Prostate gland (tissue), 2 donors: ENCODE data around the gene HNRNPUL2. TPM values are rescaled to one million over a fixed set of nuclear protein-coding genes. Genes with fewer than 3 reads are reported as not detected.

Source experiments
- DNase-seq: peaks from one replicate; pipeline ENCODE4 v3.0.0-alpha.2; 2019; ENCODE audit warnings: low spot score
- H3K27ac ChIP-seq, 2 donors: fragments of 200-600 bp; sonication (generic); 2 replicates each; pipeline ENCODE4 v1.5.1; 2017 to 2019
- H3K27me3 ChIP-seq: fragments of 200-600 bp; sonication (generic); replicated peaks from 2 replicates; pipeline ENCODE4 v1.5.1; 2019; ENCODE audit not compliant: insufficient read depth
- H3K36me3 ChIP-seq, 2 donors: fragments of 200-600 bp; sonication (generic); 1 replicate in 1 of 2; 2 replicates in 1 of 2; pipeline versions ENCODE4 v1.5.1 to v1.8.1; 2017 to 2019
- H3K4me1 ChIP-seq: fragments of 200-600 bp; sonication (generic); replicated peaks from 2 replicates; pipeline ENCODE4 v1.5.1; 2019
- H3K4me3 ChIP-seq, 2 donors: fragments of 200-600 bp; sonication (generic); 2 replicates each; pipeline ENCODE4 v1.5.1; 2017 to 2019
- H3K9me3 ChIP-seq: fragments of 200-600 bp; sonication (generic); 2 replicates; pipeline ENCODE4 v1.5.1; 2017
- POLR2A ChIP-seq: fragments of 450-650 bp; IDR thresholded peaks from one replicate; pipeline ENCODE4 v1.6.1; 2016; ENCODE audit warnings: antibody characterized with exemption, mild to moderate bottlenecking
- POLR2AphosphoS5 ChIP-seq: sonication (generic); formaldehyde crosslinking; IDR thresholded peaks from one replicate; pipeline ENCODE4 v1.6.1; 2017; ENCODE audit warnings: antibody characterized with exemption
- WGBS: methylation state at CpG from one replicate; pipeline ENCODE4 v1.1.5; 2018; 5-methylcytosine and 5-hydroxymethylcytosine counted together
- intact Hi-C: fragments of 100-400 bp; cut with DNase I; formaldehyde crosslinking; loops from one replicate; pipeline ENCODE4 v1.14.2; 2022
- total RNA-seq, 2 donors: library from RNA; depleted of rRNA; stranded (reverse); fragments of >200 nt; gene quantifications; one replicate each; pipeline ENCODE4 v1.1.0, GENCODE V29; 2016
- TF ChIP-seq, protein P1 (sequence below), 4 experiments: fragments of 200-600 bp in 2 of 4; fragments of 450-650 bp in 2 of 4; sonication (generic) in 2 of 4; IDR thresholded peaks; 1 replicate in 3 of 4; 2 replicates in 1 of 4; pipeline ENCODE4 v1.5.1; 2016 to 2019; ENCODE audit warnings: antibody characterized with exemption in 4 of 4, mild to moderate bottlenecking in 2 of 4, moderate library complexity in 2 of 4

The HNRNPUL2 gene
- total RNA-seq, 2 donors from 2014 or later, result 26.6 to 33.5 TPM

DNA sequence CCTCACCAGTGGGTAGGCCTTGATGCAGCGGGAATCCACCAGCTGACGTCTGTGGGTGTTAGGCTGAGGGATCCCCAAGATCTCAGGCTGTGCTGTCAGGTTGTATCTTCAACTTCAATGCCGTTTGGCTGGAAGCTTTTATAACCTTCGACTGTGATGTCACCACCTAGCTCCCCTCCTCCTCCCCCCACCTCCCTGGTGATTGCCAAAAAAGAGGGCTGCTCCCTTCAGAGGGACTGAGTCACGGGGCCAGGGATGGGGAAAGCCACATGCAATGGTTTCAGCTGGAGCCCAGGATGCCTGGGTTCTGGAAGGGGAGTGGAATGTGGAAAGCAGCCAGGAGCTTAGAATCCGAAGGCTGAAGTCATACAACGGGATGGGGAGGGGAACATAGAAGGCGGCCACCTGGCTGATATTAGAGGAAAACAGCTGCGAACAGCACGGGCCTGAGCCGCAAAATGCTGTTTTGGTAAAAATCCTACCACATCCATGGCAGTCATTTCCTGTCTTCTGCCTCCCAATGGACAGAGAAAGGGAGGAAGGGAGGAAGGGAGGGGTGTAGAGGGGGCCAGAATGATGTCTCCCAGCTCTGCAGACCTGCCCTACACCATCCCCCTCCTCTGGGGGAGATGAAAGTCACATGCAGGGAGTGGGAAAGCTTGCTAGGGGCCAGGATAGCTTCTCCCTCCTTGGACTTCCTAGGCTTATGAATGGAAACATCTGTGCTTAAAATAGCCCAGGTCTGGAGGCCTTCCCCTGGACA lies 37.7 kb downstream of the HNRNPUL2 start, which contains the start of gene LRRN4CL:
Gene LRRN4CL, minus strand, starts transcription at position 110 of the 763 bp plus-strand sequence. CDS start 1,022 bp downstream, outside the sequence.
- H3K4me1 ChIP-seq, result no peaks in the 10 kb centered on the region
- H3K9me3 ChIP-seq, result no peaks in the 10 kb centered on the region
- peaks cover 4 to 11% of the 10 kb centered on the region in 2 donors for H3K36me3 ChIP-seq
- WGBS, result 41% methylated on average over 11 of the region's 11 CpGs
- H3K27ac ChIP-seq, result peak within 1 kb of the TSS; percentile 41 to 47
- H3K4me3 ChIP-seq, result peak within 1 kb of the TSS in 1 of 2 donors; percentile 6
- H3K27me3 ChIP-seq, result no peaks in the 10 kb centered on the region
- no peak for DNase-seq
- intact Hi-C loops, result no loop called here
- TF ChIP-seq POLR2A (no peak), POLR2AphosphoS5 (no peak)
- TF ChIP-seq, protein P1, sequence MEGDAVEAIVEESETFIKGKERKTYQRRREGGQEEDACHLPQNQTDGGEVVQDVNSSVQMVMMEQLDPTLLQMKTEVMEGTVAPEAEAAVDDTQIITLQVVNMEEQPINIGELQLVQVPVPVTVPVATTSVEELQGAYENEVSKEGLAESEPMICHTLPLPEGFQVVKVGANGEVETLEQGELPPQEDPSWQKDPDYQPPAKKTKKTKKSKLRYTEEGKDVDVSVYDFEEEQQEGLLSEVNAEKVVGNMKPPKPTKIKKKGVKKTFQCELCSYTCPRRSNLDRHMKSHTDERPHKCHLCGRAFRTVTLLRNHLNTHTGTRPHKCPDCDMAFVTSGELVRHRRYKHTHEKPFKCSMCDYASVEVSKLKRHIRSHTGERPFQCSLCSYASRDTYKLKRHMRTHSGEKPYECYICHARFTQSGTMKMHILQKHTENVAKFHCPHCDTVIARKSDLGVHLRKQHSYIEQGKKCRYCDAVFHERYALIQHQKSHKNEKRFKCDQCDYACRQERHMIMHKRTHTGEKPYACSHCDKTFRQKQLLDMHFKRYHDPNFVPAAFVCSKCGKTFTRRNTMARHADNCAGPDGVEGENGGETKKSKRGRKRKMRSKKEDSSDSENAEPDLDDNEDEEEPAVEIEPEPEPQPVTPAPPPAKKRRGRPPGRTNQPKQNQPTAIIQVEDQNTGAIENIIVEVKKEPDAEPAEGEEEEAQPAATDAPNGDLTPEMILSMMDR (IDR thresholded peaks at IDR 0.05), result no peak

DNA sequence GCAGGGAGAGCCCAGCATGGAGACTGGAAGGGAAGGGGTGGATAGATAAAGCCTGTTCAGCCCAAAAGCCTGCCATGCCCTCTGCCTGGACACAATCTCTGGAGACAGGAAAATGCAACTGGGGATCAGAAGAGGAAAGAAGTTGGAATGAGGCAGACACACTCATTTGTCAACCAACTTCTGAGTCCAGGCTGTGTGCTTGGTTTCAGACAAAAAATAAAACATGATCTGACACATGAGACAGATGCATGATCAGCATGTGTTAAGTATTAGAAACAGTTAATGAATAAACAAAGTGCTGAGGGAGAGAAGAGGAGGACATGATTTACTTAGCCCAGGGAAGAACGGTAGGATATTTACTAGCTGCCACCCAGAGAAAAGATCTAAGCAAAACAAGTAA lies 38.8 kb downstream of the HNRNPUL2 start:
- peak overlapping the region in 1 of 2 donors; percentile 6 for H3K4me3 ChIP-seq
- H3K27ac ChIP-seq, result no peak overlapping the region
- TF ChIP-seq POLR2A (no peak), POLR2AphosphoS5 (no peak)
- TF ChIP-seq, protein P1 (IDR thresholded peaks at IDR 0.05), result no peak
- H3K36me3 ChIP-seq, result peaks cover 4 to 11% of the 10 kb centered on the region in 2 donors
- intact Hi-C loops, result no loop called here
- H3K4me1 ChIP-seq, result no peaks in the 10 kb centered on the region
- H3K27me3 ChIP-seq, result no peaks in the 10 kb centered on the region
- 30% methylated on average over 1 of the region's 1 CpG for WGBS
- H3K9me3 ChIP-seq, result no peaks in the 10 kb centered on the region
- DNase-seq, result no peak

DNA sequence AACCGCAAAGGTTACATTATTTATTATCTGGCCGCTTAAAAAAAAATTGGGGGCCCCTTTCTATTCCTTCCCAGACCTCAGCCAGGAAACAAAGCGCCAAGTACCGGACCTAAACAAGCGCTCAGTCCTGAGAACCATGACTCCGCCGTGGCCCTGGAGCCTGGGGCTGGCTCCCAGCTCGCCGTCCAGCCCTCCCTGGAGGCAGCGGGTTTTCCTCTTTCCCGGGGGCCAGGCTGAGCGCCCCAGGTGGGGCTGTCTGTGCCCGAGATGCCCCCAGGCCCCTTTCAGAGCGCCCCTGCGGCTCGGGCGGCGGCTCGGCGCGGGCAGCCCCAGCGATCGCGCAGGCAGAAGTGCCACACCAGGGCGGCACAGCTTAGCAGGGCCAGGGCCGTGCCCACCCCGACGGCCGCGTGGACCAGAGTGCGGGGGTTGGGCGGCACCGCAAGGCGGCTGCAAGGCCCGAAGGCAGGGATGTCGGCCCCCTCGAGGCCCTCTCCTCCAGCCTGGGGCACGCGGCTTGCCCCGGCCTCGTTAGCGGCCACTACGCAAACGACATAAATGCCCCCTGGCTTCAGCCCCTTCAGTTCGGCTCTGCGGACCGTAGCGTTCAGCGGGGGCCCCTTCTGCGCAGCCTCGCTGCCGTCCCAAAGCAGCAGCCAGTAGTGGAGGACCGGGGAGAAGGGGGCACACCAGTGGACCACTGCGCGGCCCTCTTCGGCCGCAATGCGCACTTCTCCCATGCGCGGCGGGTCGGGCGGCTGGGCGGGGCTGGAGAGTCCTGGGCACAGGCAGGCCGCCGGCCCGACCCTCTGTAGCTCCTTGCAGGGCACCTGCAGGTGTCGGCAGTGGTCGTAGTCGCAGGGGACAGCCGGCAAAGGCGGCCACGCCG lies 39.5 kb downstream of the HNRNPUL2 start:
- intact Hi-C loops, result no loop called here
- H3K4me1 ChIP-seq, result no peaks in the 10 kb centered on the region
- no peaks in the 10 kb centered on the region for H3K9me3 ChIP-seq
- TF ChIP-seq, protein P1 (IDR thresholded peaks at IDR 0.05), result no peak
- TF ChIP-seq POLR2A, result no peak
- no peak for TF ChIP-seq POLR2AphosphoS5
- no peak for DNase-seq
- H3K27me3 ChIP-seq, result no peaks in the 10 kb centered on the region
- H3K27ac ChIP-seq, result no peak overlapping the region
- WGBS, result 33% methylated on average over 50 of the region's 74 CpGs
- H3K36me3 ChIP-seq, result peaks cover 4 to 11% of the 10 kb centered on the region in 2 donors
- peak overlapping the region in 1 of 2 donors; percentile 6 for H3K4me3 ChIP-seq

DNA sequence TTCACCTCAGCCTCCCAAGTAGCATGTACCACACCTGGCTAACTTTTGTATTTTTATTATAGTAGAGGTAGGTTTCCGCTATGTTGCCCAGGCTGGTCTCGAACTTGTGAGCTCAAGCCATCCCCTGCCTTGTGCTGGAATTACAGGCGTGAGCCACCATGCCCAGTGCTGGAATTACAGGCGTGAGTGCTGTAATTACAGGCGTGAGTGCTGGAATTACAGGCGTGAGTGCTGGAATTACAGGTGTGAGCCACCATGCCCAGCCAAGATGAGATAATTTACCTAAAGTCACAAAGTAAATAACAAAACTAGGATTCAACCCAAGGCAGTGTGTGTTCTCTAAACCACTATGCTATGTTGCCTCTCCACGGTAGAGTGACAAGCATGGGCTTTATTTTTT lies 44.7 kb downstream of the HNRNPUL2 start:
- H3K9me3 ChIP-seq, result no peaks in the 10 kb centered on the region
- TF ChIP-seq POLR2A (no peak), POLR2AphosphoS5 (peak; percentile 17)
- TF ChIP-seq, protein P1 (IDR thresholded peaks at IDR 0.05), result no peak
- no peak for DNase-seq
- intact Hi-C loops, result no loop called here
- H3K27ac ChIP-seq, result no peak overlapping the region
- no peak overlapping the region for H3K4me3 ChIP-seq
- H3K4me1 ChIP-seq, result peaks cover 6% of the 10 kb centered on the region
- no peaks in the 10 kb centered on the region for H3K36me3 ChIP-seq
- no peaks in the 10 kb centered on the region for H3K27me3 ChIP-seq
- WGBS, result 70% methylated on average over 7 of the region's 7 CpGs
